GM18873 (cell line): ENCODE results near the gene HGS.

ENCODE experiments used
- ATAC-seq: cut with Tn5 transposase; IDR thresholded peaks from one replicate; pipeline ENCODE4 v1.9.1; 2021; ENCODE audit warnings: mild to moderate bottlenecking, moderate library complexity, moderate number of reproducible peaks; ENCODE audit not compliant: unreplicated experiment, low FRiP score

The HGS gene

GRCh38 chr17:81683208-81683583 is 615 bp upstream of the HGS start:
- peak; percentile 6 for ATAC-seq

GRCh38 chr17:81684442-81684911 is 666 bp downstream of the HGS start:
- ATAC-seq = no peak

GRCh38 chr17:81685108-81685507 is 1.3 kb downstream of the HGS start:
- no peak for ATAC-seq

GRCh38 chr17:81686614-81687013 is 2.8 kb downstream of the HGS start:
- no peak for ATAC-seq

GRCh38 chr17:81687770-81688541 is 4.1 kb downstream of the HGS start:
- ATAC-seq = no peak

GRCh38 chr17:81688616-81689015 is 4.8 kb downstream of the HGS start:
- ATAC-seq = no peak

GRCh38 chr17:81690066-81690465 is 6.3 kb downstream of the HGS start:
- ATAC-seq = no peak

GRCh38 chr17:81690549-81690948 is 6.7 kb downstream of the HGS start:
- no peak for ATAC-seq

GRCh38 chr17:81691196-81691595 is 7.4 kb downstream of the HGS start:
- ATAC-seq = no peak

GRCh38 chr17:81691608-81692007 is 7.8 kb downstream of the HGS start:
- no peak for ATAC-seq

GRCh38 chr17:81693509-81694210 is 9.8 kb downstream of the HGS start:
- ATAC-seq = no peak

GRCh38 chr17:81694810-81695209 is 11.0 kb downstream of the HGS start:
- no peak for ATAC-seq

GRCh38 chr17:81695211-81695610 is 11.4 kb downstream of the HGS start:
- no peak for ATAC-seq

GRCh38 chr17:81695801-81696200 is 12.0 kb downstream of the HGS start:
- ATAC-seq = no peak

GRCh38 chr17:81696218-81696941 is 12.6 kb downstream of the HGS start:
- no peak for ATAC-seq

GRCh38 chr17:81697261-81698044 is 13.6 kb downstream of the HGS start:
- no peak for ATAC-seq

- ATAC-seq = no peak
Observed at GRCh38 chr17:81700353-81701287, 16.8 kb downstream of the HGS start.

GRCh38 chr17:81701288-81702071 is 17.7 kb downstream of the HGS start:
- ATAC-seq = no peak
